ENCODE data around the gene WDR38. TPM values are rescaled to one million over a fixed set of nuclear protein-coding genes. Genes with fewer than 3 reads are reported as not detected.

The WDR38 gene, protein sequence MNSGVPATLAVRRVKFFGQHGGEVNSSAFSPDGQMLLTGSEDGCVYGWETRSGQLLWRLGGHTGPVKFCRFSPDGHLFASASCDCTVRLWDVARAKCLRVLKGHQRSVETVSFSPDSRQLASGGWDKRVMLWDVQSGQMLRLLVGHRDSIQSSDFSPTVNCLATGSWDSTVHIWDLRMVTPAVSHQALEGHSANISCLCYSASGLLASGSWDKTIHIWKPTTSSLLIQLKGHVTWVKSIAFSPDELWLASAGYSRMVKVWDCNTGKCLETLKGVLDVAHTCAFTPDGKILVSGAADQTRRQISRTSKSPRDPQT
- under 1 TPM in 1 of 4 donors, not detected in 3; 0.39 TPM for total RNA-seq

DNA sequence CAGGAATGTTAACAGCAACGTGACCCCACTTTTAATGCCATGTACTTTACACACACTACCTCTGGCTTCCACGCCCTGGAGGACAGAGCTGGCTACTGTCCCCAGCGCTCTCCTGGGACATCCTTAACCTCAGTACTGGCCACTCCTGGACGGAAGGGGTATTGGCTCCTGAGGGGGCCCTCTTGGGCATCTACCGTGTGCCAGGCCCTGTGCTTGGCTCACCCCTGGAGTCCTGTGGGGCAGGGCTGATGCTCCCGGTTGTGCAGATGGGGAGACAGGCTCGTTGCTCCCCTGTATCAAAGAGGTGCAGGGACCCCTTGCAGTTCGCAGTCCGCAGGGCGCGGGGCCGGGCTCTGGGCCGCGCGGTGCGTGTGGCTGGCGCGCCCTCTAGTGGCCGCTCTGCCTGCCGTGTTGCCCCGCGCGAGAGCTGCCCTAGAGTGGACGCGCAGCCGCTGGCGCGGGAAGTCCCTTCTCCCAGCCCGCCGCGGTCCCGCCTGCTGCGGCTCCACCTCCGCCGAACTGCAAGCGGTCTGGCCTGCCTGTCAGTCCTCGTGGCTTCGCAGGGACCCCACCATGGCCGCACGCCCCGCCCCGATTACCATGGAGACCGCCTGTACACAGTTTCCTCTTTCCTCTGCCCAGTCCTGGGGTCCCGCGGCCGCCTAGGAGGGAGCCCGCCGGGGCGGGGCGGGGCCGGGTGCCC lies at the start of gene WDR38:
Gene WDR38, plus strand, starts transcription at position 632 of the 703 bp plus-strand sequence. CDS start 72 bp downstream, outside the sequence.
- H3K9me3 ChIP-seq = no peaks in the 10 kb centered on the region
- TF ChIP-seq EP300 (IDR thresholded peaks at IDR 0.05) (peak in 1 of 2 donors; percentile 54), POLR2A (IDR thresholded peaks at IDR 0.05) (no peak)
- TF ChIP-seq, protein P1, sequence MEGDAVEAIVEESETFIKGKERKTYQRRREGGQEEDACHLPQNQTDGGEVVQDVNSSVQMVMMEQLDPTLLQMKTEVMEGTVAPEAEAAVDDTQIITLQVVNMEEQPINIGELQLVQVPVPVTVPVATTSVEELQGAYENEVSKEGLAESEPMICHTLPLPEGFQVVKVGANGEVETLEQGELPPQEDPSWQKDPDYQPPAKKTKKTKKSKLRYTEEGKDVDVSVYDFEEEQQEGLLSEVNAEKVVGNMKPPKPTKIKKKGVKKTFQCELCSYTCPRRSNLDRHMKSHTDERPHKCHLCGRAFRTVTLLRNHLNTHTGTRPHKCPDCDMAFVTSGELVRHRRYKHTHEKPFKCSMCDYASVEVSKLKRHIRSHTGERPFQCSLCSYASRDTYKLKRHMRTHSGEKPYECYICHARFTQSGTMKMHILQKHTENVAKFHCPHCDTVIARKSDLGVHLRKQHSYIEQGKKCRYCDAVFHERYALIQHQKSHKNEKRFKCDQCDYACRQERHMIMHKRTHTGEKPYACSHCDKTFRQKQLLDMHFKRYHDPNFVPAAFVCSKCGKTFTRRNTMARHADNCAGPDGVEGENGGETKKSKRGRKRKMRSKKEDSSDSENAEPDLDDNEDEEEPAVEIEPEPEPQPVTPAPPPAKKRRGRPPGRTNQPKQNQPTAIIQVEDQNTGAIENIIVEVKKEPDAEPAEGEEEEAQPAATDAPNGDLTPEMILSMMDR (IDR thresholded peaks at IDR 0.05) = peak; percentile 98 to 100 (median 99)
- H3K4me3 ChIP-seq = peak within 1 kb of the TSS; percentile 30 to 48 (median 46)
- H3K27me3 ChIP-seq = no peaks in the 10 kb centered on the region
- H3K36me3 ChIP-seq = peaks cover 0 to 22% (median 0%) of the 10 kb centered on the region in 3 donors
- H3K27ac ChIP-seq = peak within 1 kb of the TSS; percentile 29 to 66 (median 57)
- H3K4me1 ChIP-seq = peaks cover 0 to 41% (median 16%) of the 10 kb centered on the region in 4 donors
- peak; percentile 44 to 58 for DNase-seq (ENCODE audit: low spot score in 2 of 2)
- WGBS, 2 donors = 1 to 3% methylated on average over 15 to 31 of the region's 51 CpGs

DNA sequence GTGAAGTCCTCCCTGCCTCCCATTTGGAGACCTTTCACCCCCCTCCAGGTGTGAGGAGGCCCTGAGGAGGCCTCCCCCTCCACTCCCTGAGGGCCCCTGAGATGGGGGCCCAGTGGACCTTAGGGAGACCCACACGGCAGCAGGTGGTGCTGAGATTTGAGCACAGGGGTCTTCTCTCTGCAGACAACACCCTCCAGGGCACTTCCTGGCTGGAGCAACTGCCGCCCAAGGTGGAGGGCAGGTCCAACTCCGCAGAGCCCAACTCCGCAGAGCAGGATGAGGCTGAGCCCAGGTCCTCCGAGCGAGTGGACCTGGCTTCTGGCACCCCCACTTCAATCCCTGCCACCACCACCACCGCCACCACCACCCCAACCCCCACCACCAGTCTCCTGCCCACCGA lies 49.3 kb upstream of the WDR38 start:
- Histone ChIP-seq H3K27ac (no peak overlapping the region), H3K9me3 (no peaks in the 10 kb centered on the region), H3K4me1 (peaks cover 0 to 34% (median 27%) of the 10 kb centered on the region in 4 donors), H3K36me3 (peaks cover 0 to 51% (median 0%) of the 10 kb centered on the region in 3 donors), H3K27me3 (no peaks in the 10 kb centered on the region), H3K4me3 (no peak overlapping the region)
- DNase-seq (ENCODE audit: low spot score in 2 of 2) = no peak
- TF ChIP-seq, protein P1 (IDR thresholded peaks at IDR 0.05) = no peak
- no peak for TF ChIP-seq EP300 (IDR thresholded peaks at IDR 0.05)
- WGBS, 2 donors = 96 to 97% methylated on average over 6 to 7 of the region's 8 CpGs

DNA sequence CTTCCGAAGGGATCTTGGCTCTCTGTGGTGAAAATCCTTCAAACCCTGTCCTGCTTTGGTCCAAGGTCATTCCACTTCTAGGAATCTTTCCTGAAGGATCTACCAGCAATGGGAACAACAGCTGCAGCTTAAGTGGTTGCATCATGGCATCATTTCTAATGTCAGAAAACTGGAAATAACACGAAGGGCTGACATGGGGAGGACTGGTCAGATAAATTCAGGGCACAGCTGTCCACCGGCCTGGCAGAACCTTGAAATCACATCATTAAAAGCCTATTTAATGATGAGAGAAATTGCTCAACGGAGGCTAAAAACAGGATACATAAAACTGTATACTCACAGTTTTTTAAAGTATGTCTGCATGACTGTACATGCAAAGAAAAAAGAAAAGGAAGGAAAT lies 48.1 kb upstream of the WDR38 start:
- Histone ChIP-seq H3K4me1 (peaks cover 0 to 21% (median 16%) of the 10 kb centered on the region in 4 donors), H3K27me3 (no peaks in the 10 kb centered on the region), H3K36me3 (peaks cover 0 to 58% (median 0%) of the 10 kb centered on the region in 3 donors), H3K4me3 (no peak overlapping the region), H3K27ac (peak overlapping the region in 1 of 4 donors; percentile 3), H3K9me3 (no peaks in the 10 kb centered on the region)
- TF ChIP-seq, protein P1 (IDR thresholded peaks at IDR 0.05) = no peak
- WGBS, 2 donors = 59 to 74% methylated on average over 4 of the region's 4 CpGs
- no peak for DNase-seq (ENCODE audit: low spot score in 2 of 2)

DNA sequence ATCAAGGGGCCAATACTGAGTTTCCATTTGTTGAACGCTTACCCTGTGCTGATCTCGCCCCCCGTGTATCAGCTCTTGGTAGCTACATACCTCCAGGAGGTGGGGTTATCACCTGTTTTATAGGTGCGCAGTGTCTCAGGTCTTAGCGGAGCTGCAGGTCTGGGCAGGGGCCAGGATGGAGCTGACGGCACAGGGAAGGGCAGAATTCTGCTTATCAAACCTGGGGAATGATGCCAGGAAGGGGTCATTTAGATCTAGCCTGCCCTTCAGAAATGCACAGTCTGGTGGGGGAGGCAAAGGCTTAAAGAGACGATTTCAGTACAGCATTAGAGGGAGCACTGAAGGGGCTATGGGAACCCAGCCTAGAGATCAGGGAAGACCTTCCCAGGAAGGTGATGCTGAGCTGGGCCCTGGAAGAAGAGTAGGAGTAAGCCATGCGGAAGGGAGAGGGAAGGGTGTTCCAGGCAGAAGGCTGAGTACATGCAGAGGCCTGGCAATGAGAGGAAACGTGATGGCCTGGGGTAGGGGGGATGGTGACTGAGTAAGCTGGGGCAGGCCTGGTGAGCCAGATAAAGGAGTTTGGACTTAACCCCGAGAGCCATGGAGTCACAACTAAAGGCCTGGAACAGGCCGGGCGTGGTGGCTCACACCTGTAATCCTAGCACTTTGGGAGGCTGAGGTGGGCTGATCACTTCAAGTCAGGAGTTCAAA lies 44.9 kb upstream of the WDR38 start:
- Histone ChIP-seq H3K27ac (no peak overlapping the region), H3K4me1 (peaks cover 0 to 32% (median 27%) of the 10 kb centered on the region in 4 donors), H3K9me3 (no peaks in the 10 kb centered on the region), H3K27me3 (no peaks in the 10 kb centered on the region), H3K36me3 (peaks cover 0 to 45% (median 0%) of the 10 kb centered on the region in 3 donors), H3K4me3 (no peak overlapping the region)
- WGBS, 2 donors = 86 to 89% methylated on average over 12 of the region's 12 CpGs
- no peak for DNase-seq (ENCODE audit: low spot score in 2 of 2)
- TF ChIP-seq, protein P1 (IDR thresholded peaks at IDR 0.05) = no peak
- no peak for TF ChIP-seq EP300 (IDR thresholded peaks at IDR 0.05)
- TF ChIP-seq POLR2A (IDR thresholded peaks at IDR 0.05) = no peak
